AG04450 (cell line): ENCODE measurements around the gene MFAP5. TPM values are rescaled to one million over a fixed set of nuclear protein-coding genes. Genes with fewer than 3 reads are reported as not detected.

Experiments
- CTCF ChIA-PET: fragments of 300-600, 350-600 bp; formaldehyde crosslinking; extraction: SDS; loops from one replicate; lab custom pipeline; 2022; ENCODE audit warnings: antibody characterized with exemption, inconsistent platforms; lab: Charles Lee
- POLR2A ChIA-PET: fragments of 350-600 bp; formaldehyde crosslinking; extraction: SDS; loops from one replicate; lab custom pipeline; 2021; ENCODE audit warnings: antibody characterized with exemption, inconsistent platforms; lab: Yijun Ruan, JAX
- DNase-seq: peaks from one replicate; pipeline ENCODE4 v3.0.0-alpha.2; 2011; ENCODE audit warnings: low read depth, low spot score
- H3K27ac ChIP-seq: one replicate; pipeline ENCODE4 v1.5.1; 2012; ENCODE audit warnings: low read depth, low read length, control low read depth
- H3K27me3 ChIP-seq: one replicate; pipeline ENCODE4 v1.6.0; 2012; ENCODE audit warnings: low read length; ENCODE audit not compliant: control insufficient read depth, insufficient read depth
- H3K4me3 ChIP-seq: 2 replicates; pipeline ENCODE4 v1.5.1; 2011; ENCODE audit warnings: mild to moderate bottlenecking, low read depth, low read length, control low read depth
- H3K9me3 ChIP-seq: 2 replicates; pipeline ENCODE4 v1.5.1; 2012; ENCODE audit warnings: low read length; ENCODE audit not compliant: control insufficient read depth, insufficient read depth
- CTCF ChIP-seq: IDR thresholded peaks from 2 replicates; pipeline ENCODE4 v1.5.1; 2011; ENCODE audit warnings: low read depth, low read length, control low read depth, inconsistent platforms
- polyA plus RNA-seq: library from polyadenylated mRNA; depleted of rRNA; stranded (reverse); fragments of >200 nt; gene quantifications from 2 replicates; pipeline ENCODE4 v1.2.3, GENCODE V29; 2011

Gene MFAP5
- polyA plus RNA-seq, 1 experiment: 0.60 TPM

- Histone ChIP-seq H3K27me3 (peaks cover 3% of the 10 kb centered on the region), H3K4me3 (no peak overlapping the region), H3K9me3 (no peaks in the 10 kb centered on the region), H3K27ac (no peak overlapping the region)
- no peak for DNase-seq
- no peak for TF ChIP-seq CTCF
- POLR2A ChIA-PET: no interaction called here
- CTCF ChIA-PET: interaction anchor here (1.0 to 11.4 kb wide), 4 partner anchors 27 to 364 kb away, joined by 3 to 138 read pairs (median 9); no protein-coding TSS in a partner anchor
These were observed 22.4 kb upstream of the MFAP5 start for GRCh38 chr12:8685051-8685450.

- H3K4me3 ChIP-seq: no peak overlapping the region
- DNase-seq: no peak
- H3K9me3 ChIP-seq: no peaks in the 10 kb centered on the region
- POLR2A ChIA-PET: interaction anchor here (0.6 kb wide), 1 partner anchor 745 kb away, joined by 6 read pairs; no protein-coding TSS in a partner anchor
- CTCF ChIA-PET: interaction anchor here (0.6 to 11.4 kb wide), 24 partner anchors 12 to 382 kb away, joined by 3 to 138 read pairs (median 4); partner anchors contain the start of gene A2ML1
- H3K27ac ChIP-seq: no peak overlapping the region
- H3K27me3 ChIP-seq: peaks cover 3% of the 10 kb centered on the region
- TF ChIP-seq CTCF: no peak
These were observed 18.7 kb upstream of the MFAP5 start for GRCh38 chr12:8681129-8681884.

DNA sequence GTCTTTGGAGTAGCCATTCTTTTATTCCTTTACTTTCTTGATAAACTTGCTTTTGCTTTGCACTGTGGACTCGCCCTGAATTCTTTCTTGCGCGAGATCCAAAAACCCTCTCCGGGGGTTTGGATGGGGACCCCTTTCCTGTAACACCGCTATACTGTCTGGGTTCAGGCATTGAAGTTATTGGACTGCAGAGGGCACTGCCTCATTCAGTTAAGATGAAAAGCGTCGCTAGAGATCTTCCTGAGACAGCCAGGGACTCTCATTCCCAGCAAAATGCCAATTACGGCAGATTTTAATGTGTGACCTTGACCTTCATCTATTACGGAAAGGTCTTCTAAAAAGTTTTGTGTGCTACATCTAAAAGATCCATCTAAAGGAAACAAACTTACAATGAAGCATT, 17.9 kb upstream of the MFAP5 start:
- Histone ChIP-seq H3K27ac (no peak overlapping the region), H3K4me3 (no peak overlapping the region), H3K9me3 (no peaks in the 10 kb centered on the region), H3K27me3 (peaks cover 3% of the 10 kb centered on the region)
- POLR2A ChIA-PET: no interaction called here
- no peak for DNase-seq
- TF ChIP-seq CTCF: no peak
- CTCF ChIA-PET: interaction anchor here (0.6 to 11.4 kb wide), 9 partner anchors 21 to 383 kb away, joined by 3 to 138 read pairs (median 9); no protein-coding TSS in a partner anchor

- POLR2A ChIA-PET: no interaction called here
These were observed 16.1 kb upstream of the MFAP5 start for GRCh38 chr12:8678661-8679111.

More at GRCh38 chr12:8678661-8679111, 16.1 kb upstream of the MFAP5 start:
- H3K27me3 ChIP-seq: no peaks in the 10 kb centered on the region
- H3K9me3 ChIP-seq: no peaks in the 10 kb centered on the region
- CTCF ChIA-PET: interaction anchor here (0.6 to 11.4 kb wide), 7 partner anchors 21 to 371 kb away, joined by 3 to 138 read pairs (median 9); no protein-coding TSS in a partner anchor
- H3K4me3 ChIP-seq: no peak overlapping the region
- DNase-seq: no peak
- H3K27ac ChIP-seq: no peak overlapping the region
- TF ChIP-seq CTCF: no peak
